B cell (primary cell): ENCODE measurements around the gene ZBTB12.

Experiments
- EZH2 ChIP-seq: IDR thresholded peaks from 2 replicates; pipeline ENCODE4 v1.6.1; 2012; ENCODE audit warnings: borderline replicate concordance, low read depth, mild to moderate bottlenecking, moderate library complexity, low read length; ENCODE audit not compliant: insufficient read depth, poor library complexity, severe bottlenecking
- TF ChIP-seq, protein P1 (sequence below): fragments of 200-600 bp; IDR thresholded peaks from one replicate; pipeline ENCODE4 v1.8.0; 2022; ENCODE audit warnings: antibody characterized with exemption, mild to moderate bottlenecking

DNA sequence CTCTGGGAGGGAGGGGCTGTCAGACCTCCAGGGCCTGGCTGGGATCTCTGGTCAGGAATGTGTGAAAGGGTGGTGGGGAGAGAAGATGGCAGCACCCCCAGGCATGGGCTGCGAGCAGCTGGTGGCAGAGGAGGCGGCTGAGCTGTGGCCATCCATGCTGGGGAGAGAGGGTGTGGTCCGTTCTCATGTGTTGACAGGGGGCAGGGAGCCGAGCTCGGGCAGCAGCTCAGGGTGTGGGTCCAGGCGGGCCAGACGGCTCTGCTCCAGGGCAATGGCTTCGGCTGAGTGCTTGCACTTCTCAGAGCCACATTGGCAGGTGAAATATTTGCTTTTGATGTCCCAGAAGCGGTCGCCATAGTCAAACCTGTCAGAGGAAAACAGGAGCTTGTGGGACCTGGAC, 22.0 kb downstream of the ZBTB12 start:
- no peak for TF ChIP-seq EZH2
- TF ChIP-seq, protein P1, sequence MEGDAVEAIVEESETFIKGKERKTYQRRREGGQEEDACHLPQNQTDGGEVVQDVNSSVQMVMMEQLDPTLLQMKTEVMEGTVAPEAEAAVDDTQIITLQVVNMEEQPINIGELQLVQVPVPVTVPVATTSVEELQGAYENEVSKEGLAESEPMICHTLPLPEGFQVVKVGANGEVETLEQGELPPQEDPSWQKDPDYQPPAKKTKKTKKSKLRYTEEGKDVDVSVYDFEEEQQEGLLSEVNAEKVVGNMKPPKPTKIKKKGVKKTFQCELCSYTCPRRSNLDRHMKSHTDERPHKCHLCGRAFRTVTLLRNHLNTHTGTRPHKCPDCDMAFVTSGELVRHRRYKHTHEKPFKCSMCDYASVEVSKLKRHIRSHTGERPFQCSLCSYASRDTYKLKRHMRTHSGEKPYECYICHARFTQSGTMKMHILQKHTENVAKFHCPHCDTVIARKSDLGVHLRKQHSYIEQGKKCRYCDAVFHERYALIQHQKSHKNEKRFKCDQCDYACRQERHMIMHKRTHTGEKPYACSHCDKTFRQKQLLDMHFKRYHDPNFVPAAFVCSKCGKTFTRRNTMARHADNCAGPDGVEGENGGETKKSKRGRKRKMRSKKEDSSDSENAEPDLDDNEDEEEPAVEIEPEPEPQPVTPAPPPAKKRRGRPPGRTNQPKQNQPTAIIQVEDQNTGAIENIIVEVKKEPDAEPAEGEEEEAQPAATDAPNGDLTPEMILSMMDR = no peak
